ENCODE data around the gene PLCB2.

GRCh38 chr15:40293006-40293405, 14.7 kb downstream of the PLCB2 start:
- TF ChIP-seq GATA2 (CRISPR knock-in tag; IDR thresholded peaks at IDR 0.05): no peak
- no peak for TF ChIP-seq SMARCB1 (IDR thresholded peaks at IDR 0.05; ENCODE audit: insufficient read length, low read depth)
- no peak for TF ChIP-seq CTCF (IDR thresholded peaks at IDR 0.05 in 2 of 3, conservative IDR thresholded peaks at IDR 0.05 in 1 of 3; ENCODE audit: insufficient read depth in 2 of 3, low read depth in 1 of 3, low read length in 3 of 3)
- no peak for TF ChIP-seq CEBPZ (IDR thresholded peaks at IDR 0.05; ENCODE audit: borderline replicate concordance, low read depth, low read length)
- no peak for TF ChIP-seq CAMTA2 (CRISPR knock-in tag; conservative IDR thresholded peaks at IDR 0.05)
- no peak for TF ChIP-seq EP300 (IDR thresholded peaks at IDR 0.05; ENCODE audit: low read length)
- TF ChIP-seq ELK1 (CRISPR knock-in tag; IDR thresholded peaks at IDR 0.05): no peak
- no peak for TF ChIP-seq POLR2A (conservative IDR thresholded peaks at IDR 0.05)
- no peak for TF ChIP-seq HMGXB4 (CRISPR knock-in tag; IDR thresholded peaks at IDR 0.05)
- no peak for TF ChIP-seq EZH2 (IDR thresholded peaks at IDR 0.05; ENCODE audit: borderline replicate concordance, low read depth, low read length)
- no peak for TF ChIP-seq TBL1XR1 (IDR thresholded peaks at IDR 0.05; ENCODE audit: low read length in 2 of 2)
- TF ChIP-seq XRCC5 (IDR thresholded peaks at IDR 0.05; ENCODE audit: low read depth, low read length): no peak
